HG02588 (cell line): ENCODE results near the gene FUZ.
A peak's percentile ranks its signal among the peaks of the same experiment; 100 is the strongest.

ENCODE experiments used
- ATAC-seq: cut with Tn5 transposase; IDR thresholded peaks from one replicate; pipeline ENCODE4 v1.9.1; 2021; ENCODE audit warnings: mild to moderate bottlenecking, moderate library complexity; ENCODE audit not compliant: unreplicated experiment

FUZ gene

GRCh38 chr19:49851456-49852259, 38.6 kb upstream of the FUZ start:
- ATAC-seq = peak; percentile 8

- ATAC-seq = peak; percentile 67
Observed at GRCh38 chr19:49850487-49851342, 37.6 kb upstream of the FUZ start, which contains the start of gene PTOV1. TSS of gene PTOV1 (plus strand) at chr19:49851159.

- ATAC-seq = no peak
Observed at GRCh38 chr19:49850221-49850486, 37.1 kb upstream of the FUZ start.

- ATAC-seq = no peak
Observed at GRCh38 chr19:49849433-49850220, 36.5 kb upstream of the FUZ start.

- no peak for ATAC-seq
Observed at GRCh38 chr19:49848938-49849337, 35.8 kb upstream of the FUZ start.

- no peak for ATAC-seq
Observed at GRCh38 chr19:49847731-49848696, 34.9 kb upstream of the FUZ start.

GRCh38 chr19:49846408-49846807, 33.3 kb upstream of the FUZ start:
- ATAC-seq = no peak

- no peak for ATAC-seq
Observed at GRCh38 chr19:49845414-49845813, 32.3 kb upstream of the FUZ start.

- ATAC-seq = no peak
Observed at GRCh38 chr19:49844138-49845095, 31.3 kb upstream of the FUZ start.

- no peak for ATAC-seq
Observed at GRCh38 chr19:49843265-49843664, 30.2 kb upstream of the FUZ start.

GRCh38 chr19:49840736-49841249, 27.7 kb upstream of the FUZ start:
- no peak for ATAC-seq

- ATAC-seq = no peak
Observed at GRCh38 chr19:49840321-49840720, 27.2 kb upstream of the FUZ start.

- no peak for ATAC-seq
Observed at GRCh38 chr19:49839713-49840112, 26.6 kb upstream of the FUZ start.

GRCh38 chr19:49838885-49839588, 25.9 kb upstream of the FUZ start:
- ATAC-seq = no peak

GRCh38 chr19:49837425-49837824, 24.3 kb upstream of the FUZ start:
- ATAC-seq = no peak

GRCh38 chr19:49837009-49837310, 23.9 kb upstream of the FUZ start:
- ATAC-seq = no peak

- ATAC-seq = no peak
Observed at GRCh38 chr19:49836176-49837008, 23.3 kb upstream of the FUZ start.

- ATAC-seq = no peak
Observed at GRCh38 chr19:49835562-49835961, 22.5 kb upstream of the FUZ start.
